ENCODE results near the gene NABP2.

NABP2 gene

GRCh38 chr12:56216461-56216860, 7.7 kb upstream of the NABP2 start:
- DNase-seq = no peak

- no peak for DNase-seq
Measured at GRCh38 chr12:56219840-56220239, 4.3 kb upstream of the NABP2 start.

GRCh38 chr12:56220611-56221231, 3.4 kb upstream of the NABP2 start:
- DNase-seq = no peak

GRCh38 chr12:56221232-56221756, 2.8 kb upstream of the NABP2 start:
- no peak for DNase-seq

- peak; percentile 72 for DNase-seq
Measured at GRCh38 chr12:56221757-56222530, 2.2 kb upstream of the NABP2 start, which contains the start of gene RNF41. Gene RNF41 (minus strand): TSS chr12:56221922. CDS start chr12:56214047, 7,875 bp downstream.

GRCh38 chr12:56222531-56222895, 1.6 kb upstream of the NABP2 start:
- DNase-seq = no peak

GRCh38 chr12:56223571-56224101, 506 bp upstream of the NABP2 start:
- no peak for DNase-seq

- DNase-seq = no peak
Measured at GRCh38 chr12:56224954-56225353, 812 bp downstream of the NABP2 start.

- no peak for DNase-seq
Measured at GRCh38 chr12:56229082-56229481, 4.9 kb downstream of the NABP2 start.

GRCh38 chr12:56229916-56230431, 5.8 kb downstream of the NABP2 start, which contains the start of gene SLC39A5:
Gene SLC39A5 (plus strand): TSS chr12:56230051. CDS start chr12:56231275, 1,224 bp downstream.
- no peak for DNase-seq

GRCh38 chr12:56230432-56231183, 6.5 kb downstream of the NABP2 start:
- no peak for DNase-seq

GRCh38 chr12:56231184-56231582, 7.0 kb downstream of the NABP2 start:
- no peak for DNase-seq

- no peak for DNase-seq
Measured at GRCh38 chr12:56234746-56235436, 10.7 kb downstream of the NABP2 start.

GRCh38 chr12:56236091-56236490, 11.9 kb downstream of the NABP2 start:
- DNase-seq = no peak

GRCh38 chr12:56236985-56237384, 12.8 kb downstream of the NABP2 start:
- DNase-seq = no peak

- DNase-seq = no peak
Measured at GRCh38 chr12:56237552-56237951, 13.4 kb downstream of the NABP2 start.

- DNase-seq = no peak
Measured at GRCh38 chr12:56241424-56242303, 17.5 kb downstream of the NABP2 start.

GRCh38 chr12:56242986-56243385, 18.8 kb downstream of the NABP2 start:
- no peak for DNase-seq

- DNase-seq = no peak
Measured at GRCh38 chr12:56243731-56244181, 19.6 kb downstream of the NABP2 start.

GRCh38 chr12:56244494-56244893, 20.4 kb downstream of the NABP2 start:
- DNase-seq = no peak

- DNase-seq = no peak
Measured at GRCh38 chr12:56247923-56248322, 23.8 kb downstream of the NABP2 start.

Measured in NCI-H2081 treated with DMSO at 0.1 percent for 48 hours (cell line).